ENCODE measurements around the gene BTAF1. TPM values are rescaled to one million over a fixed set of nuclear protein-coding genes. Genes with fewer than 3 reads are reported as not detected.

BTAF1 gene
- total and polyA plus RNA-seq, 12 donors = 7.8 to 55.5 (median 21.3) TPM

DNA sequence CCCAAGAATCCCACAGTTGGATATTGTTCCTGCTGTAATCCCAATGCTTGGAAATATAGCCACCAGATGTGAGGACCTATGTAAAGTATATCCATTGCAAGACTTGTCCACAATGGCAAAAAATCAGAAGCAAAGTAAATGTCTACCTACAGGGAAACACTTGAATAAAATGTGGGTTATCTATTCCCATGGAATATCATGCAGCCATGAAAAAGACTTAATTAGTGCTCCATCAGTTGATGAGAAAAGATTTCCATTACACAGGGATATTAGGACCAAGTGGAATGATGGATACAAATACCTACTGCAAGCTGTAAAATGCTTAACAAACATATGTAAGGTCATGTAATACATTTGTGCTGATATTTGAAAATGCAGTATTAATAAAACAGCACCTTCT lies 131.2 kb downstream of the BTAF1 start:
- intact Hi-C loops (cut with DNase I) = no loop called here
- H3K9me3 ChIP-seq (replicated peaks in 1 of 3) = no peaks in the 10 kb centered on the region
- H3K27me3 ChIP-seq = no peaks in the 10 kb centered on the region
- no peak for DNase-seq
- H3K27ac ChIP-seq = no peak overlapping the region
- H3K36me3 ChIP-seq (replicated peaks in 1 of 2) = peaks cover 0 to 15% of the 10 kb centered on the region in 2 donors
- H3K4me1 ChIP-seq (replicated peaks in 1 of 2) = no peaks in the 10 kb centered on the region
- H3K4me3 ChIP-seq = no peak overlapping the region
- no peak for TF ChIP-seq POLR2A (IDR thresholded peaks at IDR 0.05)
- TF ChIP-seq, protein P1, sequence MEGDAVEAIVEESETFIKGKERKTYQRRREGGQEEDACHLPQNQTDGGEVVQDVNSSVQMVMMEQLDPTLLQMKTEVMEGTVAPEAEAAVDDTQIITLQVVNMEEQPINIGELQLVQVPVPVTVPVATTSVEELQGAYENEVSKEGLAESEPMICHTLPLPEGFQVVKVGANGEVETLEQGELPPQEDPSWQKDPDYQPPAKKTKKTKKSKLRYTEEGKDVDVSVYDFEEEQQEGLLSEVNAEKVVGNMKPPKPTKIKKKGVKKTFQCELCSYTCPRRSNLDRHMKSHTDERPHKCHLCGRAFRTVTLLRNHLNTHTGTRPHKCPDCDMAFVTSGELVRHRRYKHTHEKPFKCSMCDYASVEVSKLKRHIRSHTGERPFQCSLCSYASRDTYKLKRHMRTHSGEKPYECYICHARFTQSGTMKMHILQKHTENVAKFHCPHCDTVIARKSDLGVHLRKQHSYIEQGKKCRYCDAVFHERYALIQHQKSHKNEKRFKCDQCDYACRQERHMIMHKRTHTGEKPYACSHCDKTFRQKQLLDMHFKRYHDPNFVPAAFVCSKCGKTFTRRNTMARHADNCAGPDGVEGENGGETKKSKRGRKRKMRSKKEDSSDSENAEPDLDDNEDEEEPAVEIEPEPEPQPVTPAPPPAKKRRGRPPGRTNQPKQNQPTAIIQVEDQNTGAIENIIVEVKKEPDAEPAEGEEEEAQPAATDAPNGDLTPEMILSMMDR (IDR thresholded peaks at IDR 0.05) = no peak

DNA sequence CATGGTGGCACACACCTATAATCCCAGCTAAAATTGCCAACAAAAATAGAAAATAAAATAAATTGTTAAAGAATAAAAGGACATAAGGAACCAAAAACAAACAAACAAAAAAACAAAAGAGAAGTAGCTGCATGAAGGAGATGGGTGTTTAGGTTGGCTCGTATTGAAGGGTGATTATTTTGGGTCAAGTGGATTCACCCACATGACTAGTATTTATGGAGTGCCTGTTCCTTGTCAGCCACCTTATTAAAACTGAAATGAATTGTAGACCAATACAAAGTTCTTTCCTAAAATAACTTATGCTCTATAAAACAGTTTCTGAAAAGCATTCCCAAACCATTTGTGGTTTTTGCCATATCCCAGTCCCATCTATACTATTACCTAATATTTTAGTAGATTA lies 138.7 kb downstream of the BTAF1 start:
- no peaks in the 10 kb centered on the region for H3K27me3 ChIP-seq
- intact Hi-C loops (cut with DNase I) = no loop called here
- no peak overlapping the region for H3K4me3 ChIP-seq
- no peak overlapping the region for H3K27ac ChIP-seq
- H3K9me3 ChIP-seq (replicated peaks in 1 of 3) = no peaks in the 10 kb centered on the region
- WGBS, 4 donors = 88 to 100% (median 91%) methylated on average over 1 of the region's 1 CpG
- no peak for DNase-seq
- no peak for TF ChIP-seq POLR2A (IDR thresholded peaks at IDR 0.05)
- TF ChIP-seq, protein P1 (IDR thresholded peaks at IDR 0.05) = no peak
- no peaks in the 10 kb centered on the region for H3K36me3 ChIP-seq (replicated peaks in 1 of 2)
- H3K4me1 ChIP-seq (replicated peaks in 1 of 2) = no peaks in the 10 kb centered on the region

DNA sequence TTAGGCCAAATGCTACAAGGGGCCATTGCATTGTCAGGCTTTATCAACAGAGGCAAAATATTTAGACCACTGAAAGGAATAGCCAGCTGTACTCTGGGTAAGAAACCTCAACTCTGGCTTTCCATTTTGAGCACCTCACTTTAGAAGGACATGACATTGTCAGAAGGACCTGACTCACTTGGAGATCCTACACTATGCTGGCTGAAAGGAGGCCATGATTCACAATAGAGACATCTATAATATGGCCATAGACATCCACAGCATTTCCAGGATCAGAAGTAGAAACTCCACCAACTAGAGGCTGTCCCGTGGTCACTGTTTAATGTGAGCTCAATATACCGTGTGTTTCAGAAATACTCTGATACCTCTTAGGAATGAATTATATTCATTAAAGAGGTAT lies 140.9 kb downstream of the BTAF1 start:
- WGBS, 4 donors = 90 to 100% (median 97%) methylated on average over 2 of the region's 2 CpGs
- intact Hi-C loops (cut with DNase I) = no loop called here
- TF ChIP-seq, protein P1 (IDR thresholded peaks at IDR 0.05) = no peak
- TF ChIP-seq POLR2A (IDR thresholded peaks at IDR 0.05) = no peak

DNA sequence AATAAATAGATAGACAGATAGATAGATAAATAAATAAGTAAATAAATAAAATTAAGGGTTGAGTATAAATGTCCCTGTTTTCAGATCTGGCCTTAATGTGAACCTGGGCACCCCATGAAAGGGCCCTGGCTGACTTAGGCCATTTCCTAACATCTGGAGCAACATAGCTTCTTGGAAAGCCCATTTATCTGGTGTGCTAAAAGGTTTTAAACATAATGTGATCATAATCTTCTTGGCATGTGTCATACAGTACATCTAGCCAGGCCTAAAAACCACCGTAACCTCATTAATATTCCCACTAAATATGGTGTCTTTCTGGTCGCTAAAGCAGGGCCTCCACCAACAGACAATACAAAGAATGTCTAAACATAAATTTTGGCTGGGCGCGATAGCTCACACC lies 142.8 kb downstream of the BTAF1 start:
- Histone ChIP-seq H3K4me1 (replicated peaks in 1 of 2) (no peaks in the 10 kb centered on the region), H3K9me3 (replicated peaks in 1 of 3) (no peaks in the 10 kb centered on the region), H3K36me3 (replicated peaks in 1 of 2) (no peaks in the 10 kb centered on the region), H3K27ac (no peak overlapping the region), H3K4me3 (no peak overlapping the region), H3K27me3 (no peaks in the 10 kb centered on the region)
- no peak for TF ChIP-seq POLR2A (IDR thresholded peaks at IDR 0.05)
- TF ChIP-seq, protein P1 (IDR thresholded peaks at IDR 0.05) = no peak
- no peak for DNase-seq
- WGBS, 4 donors = 91 to 95% (median 93%) methylated on average over 4 of the region's 4 CpGs
- intact Hi-C loops (cut with DNase I) = no loop called here

More for the DNA sequence above, 140.9 kb downstream of the BTAF1 start:
- Histone ChIP-seq H3K4me3 (no peak overlapping the region), H3K27me3 (no peaks in the 10 kb centered on the region), H3K4me1 (replicated peaks in 1 of 2) (no peaks in the 10 kb centered on the region), H3K27ac (no peak overlapping the region), H3K9me3 (replicated peaks in 1 of 3) (no peaks in the 10 kb centered on the region), H3K36me3 (replicated peaks in 1 of 2) (no peaks in the 10 kb centered on the region)
- DNase-seq = no peak
